HepG2 (cell line): ENCODE results near the gene SCN7A. TPM values are rescaled to one million over a fixed set of nuclear protein-coding genes. Genes with fewer than 3 reads are reported as not detected.

Experiments used
- ATAC-seq: fragments of 200-7000 bp; cut with Tn5 transposase; 3 replicates; pipeline ENCODE4 v1.9.1; 2020; ENCODE audit warnings: mild to moderate bottlenecking, moderate library complexity
- BruUV-seq: library from RNA; stranded (reverse); fragments of 400-500 nt; replicated peaks from 2 replicates; lab custom pipeline; 2021; lab: Mats Ljungman, UMichigan
- CTCF ChIA-PET: fragments of 300-600 bp; formaldehyde crosslinking; extraction: SDS; loops from one replicate; lab custom pipeline; 2021; ENCODE audit warnings: low total read pairs, inconsistent platforms, low intra/inter-chr PET ratio; lab: Yijun Ruan, JAX
- POLR2A ChIA-PET: fragments of 350-600 bp; sonication (Branson Sonifier 250); formaldehyde crosslinking; loops from one replicate; lab custom pipeline; 2020; ENCODE audit warnings: antibody characterized with exemption, inconsistent platforms; lab: Yijun Ruan, JAX
- DNase-seq: peaks from one replicate; pipeline ENCODE4 v3.0.0-alpha.2; 2015; ENCODE audit warnings: low spot score
- FAIRE-seq: peaks from 3 replicates; lab custom pipeline; 2011; peaks lifted over from hg19 to GRCh38; lab: Jason Lieb, UNC
- H2AFZ ChIP-seq: one replicate; pipeline ENCODE4 v1.6.1; 2011; ENCODE audit warnings: low read length, inconsistent platforms
- H3K27ac ChIP-seq: fragments of 300-600 bp; 3 replicates; pipeline ENCODE4 v1.8.0; 2011; ENCODE audit warnings: mixed run types, mild to moderate bottlenecking, mixed read lengths, low read length, inconsistent platforms; ENCODE audit not compliant: insufficient read depth; ENCODE audit errors: extremely low read length
- H3K27me3 ChIP-seq, 2 experiments: fragments of 200-600 bp in 1 of 2; 2 replicates in 1 of 2; 3 replicates in 1 of 2; pipeline versions ENCODE4 v1.6.0 to v1.8.0; 2011; ENCODE audit warnings: low read length in 2 of 2, mild to moderate bottlenecking in 2 of 2, moderate library complexity in 2 of 2, inconsistent platforms in 1 of 2; ENCODE audit not compliant: insufficient read depth in 2 of 2, control insufficient read depth in 1 of 2
- H3K36me3 ChIP-seq, 2 experiments: fragments of 200-600 bp in 1 of 2; replicated peaks in 1 of 2; 2 replicates in 1 of 2; 3 replicates in 1 of 2; pipeline versions ENCODE4 v1.5.1 to v1.8.0; 2011; ENCODE audit warnings: low read length in 2 of 2, inconsistent platforms in 1 of 2; ENCODE audit not compliant: insufficient read depth in 2 of 2, control insufficient read depth in 1 of 2
- H3K4me1 ChIP-seq: 2 replicates; pipeline ENCODE4 v1.5.1; 2012; ENCODE audit warnings: low read length, inconsistent platforms; ENCODE audit not compliant: insufficient read depth
- H3K4me2 ChIP-seq: 2 replicates; pipeline ENCODE4 v1.6.0; 2011; ENCODE audit warnings: low read depth, low read length, inconsistent platforms
- H3K4me3 ChIP-seq, 3 experiments: fragments of 200-600 bp in 1 of 3; sonication (generic), shearing (Covaris generic) in 1 of 3; replicated peaks in 1 of 3; 2 replicates each; pipeline ENCODE4 v1.5.1; 2011 to 2016; ENCODE audit warnings: low read length in 3 of 3, inconsistent platforms in 2 of 3, low read depth in 2 of 3, mild to moderate bottlenecking in 2 of 3, control low read depth in 1 of 3, mixed read lengths in 1 of 3; ENCODE audit not compliant: insufficient read depth in 1 of 3
- H3K79me2 ChIP-seq: one replicate; pipeline ENCODE4 v1.6.1; 2011; ENCODE audit warnings: low read length, inconsistent platforms; ENCODE audit not compliant: insufficient read depth
- H3K9ac ChIP-seq: 2 replicates; pipeline ENCODE4 v1.6.0; 2011; ENCODE audit warnings: mild to moderate bottlenecking, low read depth, low read length, inconsistent platforms; ENCODE audit not compliant: insufficient read depth
- H3K9me3 ChIP-seq: 2 replicates; pipeline ENCODE4 v1.5.1; 2012; ENCODE audit warnings: mild to moderate bottlenecking, low read length
- H4K20me1 ChIP-seq: 2 replicates; pipeline ENCODE4 v1.6.0; 2011; ENCODE audit warnings: inconsistent platforms, mild to moderate bottlenecking, low read length, moderate library complexity; ENCODE audit not compliant: insufficient read depth
- MAFK ChIP-seq, 2 experiments: IDR thresholded peaks in 1 of 2; conservative IDR thresholded peaks in 1 of 2; 2 replicates each; pipeline ENCODE4 v1.6.1; 2011; ENCODE audit warnings: improper control_type of control experiment in 2 of 2, low read length in 2 of 2
- NFE2L2 ChIP-seq: fragments of 150-350 bp; IDR thresholded peaks from 2 replicates; pipeline ENCODE4 v1.6.1; 2014; ENCODE audit warnings: low read length
- ZNF24 ChIP-seq: fragments of 450-650 bp; IDR thresholded peaks from 2 replicates; pipeline ENCODE4 v1.6.1; 2017; ENCODE audit warnings: antibody characterized with exemption, mild to moderate bottlenecking
- ZNF646 ChIP-seq: sonication (generic); formaldehyde crosslinking; IDR thresholded peaks from 2 replicates; pipeline ENCODE4 v1.9.0; 2021; ENCODE audit warnings: mild to moderate bottlenecking, missing genetic modification reagents
- ZNF75D ChIP-seq: sonication (generic); formaldehyde crosslinking; IDR thresholded peaks from 2 replicates; pipeline ENCODE4 v1.8.1; 2023; ENCODE audit warnings: missing genetic modification reagents, mild to moderate bottlenecking, borderline replicate concordance
- WGBS: methylation state at CpG from one replicate; pipeline ENCODE4 v1.1.6; 2017; ENCODE audit warnings: low lambda C conversion rate; 5-methylcytosine and 5-hydroxymethylcytosine counted together
- in situ Hi-C: cut with HindIII; loops from 2 replicates; pipeline ENCODE4 v1.10.0; 2017; ENCODE audit warnings: low pct_unique_long_range_greater_than_20kb; ENCODE audit not compliant: extremely low pct_ligation_motif_present
- intact Hi-C: fragments of 100-400 bp; cut with micrococcal nuclease; formaldehyde crosslinking; loops from one replicate; pipeline ENCODE4 v1.10.0; 2022; ENCODE audit not compliant: unreplicated experiment
- polyA plus RNA-seq, 8 experiments: library from polyadenylated mRNA; depleted of rRNA in 3 of 8; stranded (reverse) in 7 of 8; unstranded in 1 of 8; fragments of >200 nt; fragmentation: Illumina TruSeq in 4 of 8; extraction: Trizol in 4 of 8; gene quantifications; 2 replicates each; pipeline versions ENCODE4 v1.2.1 to v1.2.3, GENCODE V29; 2011 to 2016; ENCODE audit warnings: low read depth in 4 of 8, missing spikeins in 1 of 8, mixed read lengths in 1 of 8; ENCODE audit not compliant: insufficient read depth in 1 of 8
- total RNA-seq, 5 experiments: library from RNA; depleted of rRNA; stranded (reverse); fragments of >200 nt; fragmentation: Illumina TruSeq; extraction: Trizol; gene quantifications; 2 replicates each; pipeline ENCODE4 v1.2.3, GENCODE V29; 2016; ENCODE audit warnings: low read depth in 1 of 5

SCN7A gene
- total and polyA plus RNA-seq, 2 of the 13 experiments (the other 11 are each of a cell fraction or from before 2014, with no cell fraction given) = 0.01 TPM; not detected in 1

- intact Hi-C loops (no loop called here), in situ Hi-C loops (no loop called here)
- no peaks in the 10 kb centered on the region for H3K27me3 ChIP-seq
- POLR2A ChIA-PET = no interaction called here
- TF ChIP-seq ZNF75D (no peak), ZNF24 (no peak)
- TF ChIP-seq, all 625 proteins: peak for 0
- Histone ChIP-seq H3K4me2 (no peak overlapping the region), H3K79me2 (no peaks in the 10 kb centered on the region), H3K36me3 (no peaks in the 10 kb centered on the region), H4K20me1 (no peaks in the 10 kb centered on the region), H3K27ac (no peak overlapping the region), H3K9me3 (no peaks in the 10 kb centered on the region), H3K4me3 (no peak overlapping the region), H3K4me1 (no peaks in the 10 kb centered on the region), H2AFZ (no peak overlapping the region), H3K9ac (no peak overlapping the region)
- ATAC-seq = no peak
- CTCF ChIA-PET = no interaction called here
- DNase-seq = no peak
- FAIRE-seq = no peak
- BruUV-seq = no TSS peak
- 95% methylated on average over 1 of the region's 1 CpG for WGBS
Measured at GRCh38 chr2:166394245-166394644, 99.8 kb downstream of the SCN7A start.

GRCh38 chr2:166393008-166393407 lies 101.0 kb downstream of the SCN7A start:
- Histone ChIP-seq H4K20me1 (no peaks in the 10 kb centered on the region), H3K36me3 (no peaks in the 10 kb centered on the region), H3K9me3 (no peaks in the 10 kb centered on the region), H3K79me2 (no peaks in the 10 kb centered on the region), H3K4me1 (no peaks in the 10 kb centered on the region), H3K4me3 (no peak overlapping the region), H2AFZ (peak overlapping the region; percentile 13), H3K27me3 (no peaks in the 10 kb centered on the region; a peak in 1 of 5 replicates), H3K27ac (no peak overlapping the region), H3K4me2 (no peak overlapping the region), H3K9ac (no peak overlapping the region)
- no TSS peak for BruUV-seq
- in situ Hi-C loops (no loop called here), intact Hi-C loops (no loop called here)
- DNase-seq (no peak), ATAC-seq (no peak)
- ChIA-PET CTCF (no interaction called here), POLR2A (no interaction called here)
- 5% methylated on average over 3 of the region's 3 CpGs for WGBS
- no peak for TF ChIP-seq ZNF646 (CRISPR knock-in tag)
- TF ChIP-seq MAFK (conservative IDR thresholded peaks at IDR 0.05 in 1 of 2, IDR thresholded peaks at IDR 0.05 in 1 of 2; ENCODE audit: low read length in 2 of 2) = peak; percentile 10 to 17; a peak in 2 of 4 replicates
- peak; percentile 85 for TF ChIP-seq NFE2L2
- TF ChIP-seq, all 625 proteins: peak for 2
- no peak for FAIRE-seq
